ENCODE data around the gene PLA2G2C.
A peak's percentile ranks its signal among the peaks of the same experiment; 100 is the strongest.

PLA2G2C gene

GRCh38 chr1:20183035-20183434 lies 3.3 kb downstream of the PLA2G2C start:
- no peak for DNase-seq

GRCh38 chr1:20182415-20182814 lies 3.9 kb downstream of the PLA2G2C start:
- no peak for DNase-seq

GRCh38 chr1:20180844-20181207 lies 5.5 kb downstream of the PLA2G2C start:
- no peak for DNase-seq

GRCh38 chr1:20180129-20180843 lies 6.0 kb downstream of the PLA2G2C start:
- no peak for DNase-seq

GRCh38 chr1:20179371-20180128 lies 6.8 kb downstream of the PLA2G2C start:
- no peak for DNase-seq

GRCh38 chr1:20178634-20179370 lies 7.5 kb downstream of the PLA2G2C start:
- DNase-seq: no peak

- DNase-seq: no peak
These were observed 11.2 kb downstream of the PLA2G2C start for GRCh38 chr1:20174937-20175666.

GRCh38 chr1:20172033-20172590 lies 14.2 kb downstream of the PLA2G2C start:
- no peak for DNase-seq

DNA sequence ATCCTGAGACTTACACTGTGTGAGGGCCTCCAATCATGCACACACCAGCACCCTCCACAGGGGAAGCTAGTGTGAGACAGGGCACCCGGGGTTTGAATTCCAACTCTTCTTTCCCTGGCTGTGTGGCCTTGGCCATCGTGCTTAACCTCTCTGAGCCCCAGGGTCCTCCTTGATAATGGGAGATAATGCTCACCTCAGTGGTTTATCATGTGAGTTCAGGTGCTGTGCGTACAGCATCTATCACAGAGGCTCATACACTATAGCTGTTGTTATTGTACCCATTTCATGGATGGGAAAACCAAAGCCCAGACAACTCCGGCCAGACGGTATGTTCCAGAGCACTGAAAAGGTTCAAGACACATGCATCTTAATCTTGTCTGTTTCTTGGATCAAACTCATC lies 16.4 kb downstream of the PLA2G2C start:
- no peak for DNase-seq

DNA sequence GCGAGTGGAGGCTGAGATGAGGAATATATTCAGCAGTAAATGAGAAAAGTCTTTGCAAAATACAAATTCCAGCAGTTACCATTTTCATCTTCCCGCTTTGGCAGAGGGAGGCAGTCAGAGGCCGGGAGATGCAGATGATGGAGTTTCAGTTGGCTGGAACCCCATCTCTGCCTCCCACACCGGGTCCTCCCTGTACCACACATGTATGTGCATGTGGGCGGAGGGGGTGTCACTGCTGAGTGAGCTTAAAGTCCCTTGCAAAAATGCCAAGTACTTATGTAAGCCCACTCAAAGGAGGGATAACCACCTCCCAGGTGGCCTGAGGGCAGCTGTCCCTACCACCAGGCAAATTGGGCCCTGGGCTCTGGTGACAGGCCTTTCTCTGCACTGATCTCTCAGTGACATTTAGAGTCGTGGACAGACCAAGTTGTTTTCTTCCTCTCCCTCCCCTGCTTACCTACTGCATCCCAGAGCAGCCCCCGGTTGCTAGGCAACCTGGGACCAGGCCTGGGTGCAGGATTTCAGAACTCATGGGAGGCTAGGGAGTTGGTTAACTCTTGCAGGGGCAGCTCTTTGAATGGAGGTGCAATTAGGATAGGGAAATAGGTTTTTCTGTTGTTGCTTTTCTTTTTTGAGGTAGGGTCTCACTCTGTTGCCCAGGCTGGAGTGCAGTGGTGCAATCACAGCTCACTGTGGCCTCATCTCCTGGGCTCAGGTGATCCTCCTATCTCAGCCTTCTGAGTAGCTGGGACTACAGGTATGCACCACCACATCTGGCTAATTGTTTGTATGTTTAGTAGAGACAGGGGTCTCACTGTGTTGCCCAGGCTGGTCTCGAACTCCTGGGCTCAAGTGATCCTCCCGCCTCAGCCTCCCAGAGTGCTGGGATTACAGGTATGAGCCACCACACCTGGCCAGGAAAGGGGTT lies 17.5 kb downstream of the PLA2G2C start:
- DNase-seq: no peak

GRCh38 chr1:20167126-20167525 lies 19.2 kb downstream of the PLA2G2C start:
- no peak for DNase-seq

DNA sequence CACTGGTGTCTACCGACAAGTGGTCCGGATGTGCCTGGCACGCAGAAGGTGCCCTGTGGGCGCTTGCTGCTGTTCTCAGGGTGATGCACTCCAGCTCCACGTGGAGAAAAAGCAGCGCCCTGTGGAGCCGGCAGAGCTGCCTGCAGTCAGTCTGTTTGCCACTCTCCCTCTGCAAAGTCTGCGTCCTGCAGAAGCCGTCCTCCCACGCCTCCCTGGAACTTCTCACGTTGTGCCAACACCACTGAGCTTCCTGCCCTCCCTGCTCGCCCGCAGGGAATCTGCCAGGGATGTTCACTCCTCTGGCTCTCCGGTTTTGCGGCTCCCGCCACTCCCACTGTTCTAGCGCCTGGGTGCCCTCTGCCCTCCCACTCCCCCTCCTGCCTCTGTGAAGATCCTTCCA lies 20.3 kb downstream of the PLA2G2C start:
- no peak for DNase-seq

- DNase-seq: no peak
These were observed 20.8 kb downstream of the PLA2G2C start for GRCh38 chr1:20165522-20165951.

DNA sequence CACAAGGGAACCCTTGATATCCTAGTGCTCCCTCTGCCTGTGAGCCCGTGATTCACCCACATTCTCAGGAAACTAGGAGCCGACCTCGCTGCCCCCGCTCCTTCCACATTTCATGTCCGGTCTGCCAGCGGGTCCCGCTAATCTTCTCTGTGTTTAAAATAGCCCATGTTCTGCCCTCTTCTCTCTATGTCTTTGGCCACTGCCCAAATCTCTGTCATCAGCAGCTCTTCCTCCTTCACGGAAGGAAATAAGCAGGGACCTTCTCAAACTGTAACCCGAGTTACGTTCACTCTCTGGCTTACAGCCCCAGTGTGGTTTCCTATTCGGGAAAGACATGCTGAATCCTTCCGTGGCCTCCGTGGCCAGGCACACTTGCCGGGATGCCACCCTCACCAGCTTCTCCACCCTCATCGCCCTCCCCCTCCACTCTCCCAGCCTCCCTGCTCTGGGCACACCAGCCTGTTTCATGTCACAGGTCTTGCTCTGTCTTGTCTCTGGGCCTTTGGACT lies 21.6 kb downstream of the PLA2G2C start:
- DNase-seq: no peak

GRCh38 chr1:20160034-20160433 lies 26.3 kb downstream of the PLA2G2C start:
- DNase-seq: no peak

GRCh38 chr1:20158358-20159070 lies 27.8 kb downstream of the PLA2G2C start:
- peak; percentile 24 for DNase-seq

DNA sequence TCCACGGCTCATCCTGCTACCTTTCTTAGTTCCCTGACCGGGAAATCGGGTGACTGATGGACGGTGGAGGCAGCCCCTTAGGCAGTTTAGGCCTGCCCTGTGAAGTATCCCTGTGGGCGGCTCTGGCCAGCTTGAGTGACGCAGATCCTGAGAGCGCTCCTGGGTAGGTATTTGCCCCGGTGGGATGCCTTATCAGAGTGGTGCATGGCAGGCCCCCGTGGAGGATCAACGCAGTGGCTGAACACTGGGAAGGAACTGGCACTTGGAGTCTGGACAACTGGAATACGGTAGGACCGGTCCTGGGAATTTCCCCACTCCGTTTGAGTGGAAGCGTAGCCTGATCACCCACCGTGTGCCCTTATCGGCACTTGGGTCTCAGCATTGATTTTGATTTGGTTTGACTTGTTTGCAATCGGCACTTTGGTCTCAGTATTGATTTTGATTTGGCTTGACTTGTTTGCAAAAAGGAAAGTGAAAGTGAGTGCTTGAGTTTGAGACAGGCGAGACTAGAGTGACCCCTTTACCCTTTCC lies 32.0 kb downstream of the PLA2G2C start:
- DNase-seq: no peak

DNA sequence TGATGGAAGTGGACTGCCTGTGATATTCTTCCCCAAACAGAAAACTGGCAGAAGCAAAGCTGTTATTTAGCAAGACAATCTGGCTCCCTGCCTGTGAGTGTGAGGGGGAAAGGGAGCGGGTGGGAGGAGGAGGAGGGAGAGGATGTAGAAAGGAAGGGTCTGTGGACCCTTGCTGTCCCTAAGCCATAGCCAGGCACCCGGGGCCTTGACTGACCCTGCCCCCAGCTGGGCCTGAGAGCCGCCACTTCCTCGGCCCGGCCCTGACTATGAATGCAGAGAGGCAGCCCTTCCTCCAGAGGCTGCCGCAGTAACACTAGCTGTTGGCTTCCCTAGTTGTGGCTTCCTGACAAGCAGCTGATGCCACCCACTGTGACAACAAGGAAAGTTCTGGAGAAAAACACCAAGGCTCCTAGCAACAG lies 33.3 kb downstream of the PLA2G2C start:
- no peak for DNase-seq

- DNase-seq: no peak
These were observed 33.8 kb downstream of the PLA2G2C start for GRCh38 chr1:20152599-20152930.

DNA sequence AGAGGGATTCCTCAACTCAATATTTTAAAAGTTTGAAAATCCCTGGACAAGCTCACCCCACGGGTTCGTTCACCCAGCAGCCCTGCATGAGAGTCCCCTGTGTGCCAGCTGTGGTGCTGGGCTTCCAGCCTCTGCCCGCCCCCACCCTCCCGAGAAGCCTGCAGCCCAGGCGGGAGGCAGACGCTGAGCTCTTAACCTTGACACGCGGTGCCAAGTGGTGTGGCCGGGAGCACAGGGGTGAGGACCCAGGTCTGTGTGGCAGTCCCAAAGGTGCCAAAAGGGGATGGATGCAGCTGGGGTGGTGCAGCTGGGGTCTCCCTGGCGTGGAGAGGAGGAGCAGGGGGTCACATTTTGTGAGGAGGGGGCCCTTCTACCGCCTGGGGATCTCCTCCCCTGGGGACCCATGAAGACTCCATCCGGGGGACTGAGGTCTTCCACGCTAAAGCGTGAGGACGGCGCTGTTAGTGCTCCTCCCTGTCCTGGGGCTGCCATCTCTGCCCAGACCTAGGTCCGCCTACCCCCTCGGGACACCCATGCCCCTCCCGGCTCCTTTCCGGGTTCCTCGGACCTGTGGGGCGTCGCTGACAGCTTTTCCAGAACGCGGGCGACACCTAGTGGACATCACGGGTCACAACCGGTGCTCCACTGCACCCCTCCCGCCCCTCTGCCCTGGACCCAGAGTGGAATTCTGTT lies 34.3 kb downstream of the PLA2G2C start:
- peak; percentile 69 for DNase-seq
